ENCODE data around the gene DNAH17.

DNAH17 gene

GRCh38 chr17:78428025-78428575 lies 149.1 kb downstream of the DNAH17 start:
- TF ChIP-seq POLR2AphosphoS5 (IDR thresholded peaks at IDR 0.05; ENCODE audit: low read depth, low read length): no peak
- no peak for TF ChIP-seq POLR2A (IDR thresholded peaks at IDR 0.05; ENCODE audit: low read depth, low read length)
- no peak for TF ChIP-seq TAF1 (IDR thresholded peaks at IDR 0.05; ENCODE audit: borderline replicate concordance, low read depth, low read length)
- FAIRE-seq (no peak), DNase-seq (ENCODE audit: insufficient read length) (no peak)

- TF ChIP-seq TAF1 (IDR thresholded peaks at IDR 0.05; ENCODE audit: borderline replicate concordance, low read depth, low read length) (no peak), POLR2A (IDR thresholded peaks at IDR 0.05; ENCODE audit: low read depth, low read length) (no peak), POLR2AphosphoS5 (IDR thresholded peaks at IDR 0.05; ENCODE audit: low read depth, low read length) (no peak)
- FAIRE-seq: no peak
These were observed 150.1 kb downstream of the DNAH17 start for GRCh38 chr17:78427140-78427539.

GRCh38 chr17:78426293-78426879 lies 150.8 kb downstream of the DNAH17 start:
- DNase-seq (ENCODE audit: insufficient read length): no peak
- TF ChIP-seq POLR2AphosphoS5 (IDR thresholded peaks at IDR 0.05; ENCODE audit: low read depth, low read length) (no peak), POLR2A (IDR thresholded peaks at IDR 0.05; ENCODE audit: low read depth, low read length) (no peak), TAF1 (IDR thresholded peaks at IDR 0.05; ENCODE audit: borderline replicate concordance, low read depth, low read length) (no peak)
- FAIRE-seq: no peak

More at GRCh38 chr17:78427140-78427539, 150.1 kb downstream of the DNAH17 start:
- DNase-seq (ENCODE audit: insufficient read length): no peak

DNA sequence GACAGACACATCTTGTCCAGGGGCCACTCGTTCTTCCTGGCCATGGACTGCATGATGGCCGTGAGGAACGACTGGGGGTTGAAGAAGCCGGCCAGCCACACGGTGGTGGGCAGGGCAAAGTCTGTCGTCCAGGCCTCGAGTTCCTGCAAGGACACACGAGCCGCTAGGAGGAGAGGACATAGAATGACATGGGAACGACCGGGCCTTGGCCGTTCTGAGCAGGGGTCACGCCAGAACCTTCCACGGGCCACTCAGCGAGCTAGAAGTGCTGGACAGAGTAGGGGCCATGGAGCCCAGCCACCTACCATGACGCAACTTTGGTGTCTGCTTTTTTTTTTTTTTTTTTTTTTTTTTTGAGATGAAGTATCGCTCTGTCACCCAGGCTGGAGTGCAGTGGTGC lies 151.8 kb downstream of the DNAH17 start:
- FAIRE-seq: no peak
- TF ChIP-seq TAF1 (IDR thresholded peaks at IDR 0.05; ENCODE audit: borderline replicate concordance, low read depth, low read length) (no peak), POLR2A (IDR thresholded peaks at IDR 0.05; ENCODE audit: low read depth, low read length) (no peak), POLR2AphosphoS5 (IDR thresholded peaks at IDR 0.05; ENCODE audit: low read depth, low read length) (no peak)
- DNase-seq (ENCODE audit: insufficient read length): no peak

- no peak for TF ChIP-seq POLR2A (IDR thresholded peaks at IDR 0.05; ENCODE audit: low read depth, low read length)
- FAIRE-seq (no peak), DNase-seq (ENCODE audit: insufficient read length) (no peak)
These were observed 153.1 kb downstream of the DNAH17 start for GRCh38 chr17:78423961-78424675.

DNA sequence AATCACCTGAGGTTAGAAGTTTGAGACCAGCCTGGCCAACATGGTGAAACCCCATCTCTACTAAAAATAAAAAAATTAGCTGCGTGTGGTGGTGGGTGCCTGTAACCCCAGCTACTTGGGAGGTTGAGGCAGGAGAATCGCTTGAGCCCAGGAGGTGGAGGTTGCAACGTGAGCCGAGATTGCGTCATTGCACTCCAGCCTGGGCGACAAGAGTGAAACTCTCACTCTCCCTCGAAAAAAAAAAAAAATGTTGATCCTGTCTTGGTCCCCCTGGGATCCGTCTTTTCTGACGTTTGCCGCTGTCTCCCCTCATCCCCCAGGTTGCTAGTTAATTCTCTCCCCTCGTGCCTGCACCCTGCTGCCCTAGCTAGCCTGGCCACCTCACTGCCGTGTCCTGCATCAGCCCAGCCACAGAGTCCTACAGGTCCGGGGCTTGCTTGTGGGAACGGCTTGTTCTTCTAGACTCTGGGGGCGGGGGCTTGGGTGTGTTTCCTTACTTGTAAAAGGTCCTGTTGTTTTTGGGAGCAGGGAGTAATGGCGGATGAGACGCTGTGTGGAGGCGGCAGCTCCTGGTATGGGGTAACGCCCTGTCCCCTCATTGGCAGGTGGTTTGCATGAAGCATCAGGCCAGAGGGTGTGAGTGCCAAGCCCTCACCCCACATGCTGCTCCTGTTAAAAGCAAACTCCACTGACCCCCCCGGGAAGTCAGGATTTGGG lies 154.2 kb downstream of the DNAH17 start:
- no peak for TF ChIP-seq POLR2AphosphoS5 (IDR thresholded peaks at IDR 0.05; ENCODE audit: low read depth, low read length)
- no peak for TF ChIP-seq TAF1 (IDR thresholded peaks at IDR 0.05; ENCODE audit: borderline replicate concordance, low read depth, low read length)
- FAIRE-seq: no peak
- DNase-seq (ENCODE audit: insufficient read length): no peak

GRCh38 chr17:78422267-78422605 lies 155.0 kb downstream of the DNAH17 start:
- FAIRE-seq (no peak), DNase-seq (ENCODE audit: insufficient read length) (no peak)
- TF ChIP-seq TAF1 (IDR thresholded peaks at IDR 0.05; ENCODE audit: borderline replicate concordance, low read depth, low read length): no peak
- no peak for TF ChIP-seq POLR2AphosphoS5 (IDR thresholded peaks at IDR 0.05; ENCODE audit: low read depth, low read length)
- no peak for TF ChIP-seq POLR2A (IDR thresholded peaks at IDR 0.05; ENCODE audit: low read depth, low read length)

- FAIRE-seq (peak; percentile 65), DNase-seq (ENCODE audit: insufficient read length) (peak; percentile 88)
- TF ChIP-seq POLR2A (IDR thresholded peaks at IDR 0.05; ENCODE audit: low read depth, low read length) (no peak), TAF1 (IDR thresholded peaks at IDR 0.05; ENCODE audit: borderline replicate concordance, low read depth, low read length) (no peak), POLR2AphosphoS5 (IDR thresholded peaks at IDR 0.05; ENCODE audit: low read depth, low read length) (no peak)
These were observed 155.5 kb downstream of the DNAH17 start for GRCh38 chr17:78421534-78422266.

GRCh38 chr17:78421084-78421533 lies 156.1 kb downstream of the DNAH17 start:
- TF ChIP-seq POLR2A (IDR thresholded peaks at IDR 0.05; ENCODE audit: low read depth, low read length): no peak
- TF ChIP-seq POLR2AphosphoS5 (IDR thresholded peaks at IDR 0.05; ENCODE audit: low read depth, low read length): no peak
- no peak for TF ChIP-seq TAF1 (IDR thresholded peaks at IDR 0.05; ENCODE audit: borderline replicate concordance, low read depth, low read length)
- FAIRE-seq (no peak), DNase-seq (ENCODE audit: insufficient read length) (no peak)

- DNase-seq (ENCODE audit: insufficient read length) (no peak), FAIRE-seq (no peak)
- TF ChIP-seq POLR2AphosphoS5 (IDR thresholded peaks at IDR 0.05; ENCODE audit: low read depth, low read length) (no peak), TAF1 (IDR thresholded peaks at IDR 0.05; ENCODE audit: borderline replicate concordance, low read depth, low read length) (no peak), POLR2A (IDR thresholded peaks at IDR 0.05; ENCODE audit: low read depth, low read length) (no peak)
These were observed 157.0 kb downstream of the DNAH17 start for GRCh38 chr17:78419970-78420815.

Measured in GM12892 (cell line).